CMK (cell line): ENCODE measurements around the gene GABRP.

Experiments used
- DNase-seq: peaks from one replicate; pipeline ENCODE4 v3.0.0-alpha.2; 2010; ENCODE audit warnings: low read depth

Gene GABRP

DNA sequence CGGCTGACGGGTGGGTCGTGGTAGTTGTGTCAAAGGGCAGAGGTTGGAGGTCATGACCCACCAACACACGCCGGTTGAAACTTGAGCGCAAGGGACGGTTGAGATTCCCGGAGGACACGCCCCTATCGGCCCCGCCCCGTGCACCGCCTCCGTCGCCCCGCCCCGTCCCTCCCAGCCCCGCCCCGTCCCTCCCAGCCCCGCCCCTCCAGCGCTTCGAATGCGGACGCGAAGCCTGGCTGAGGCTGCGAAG, 78.1 kb downstream of the GABRP start:
- DNase-seq = no peak

DNA sequence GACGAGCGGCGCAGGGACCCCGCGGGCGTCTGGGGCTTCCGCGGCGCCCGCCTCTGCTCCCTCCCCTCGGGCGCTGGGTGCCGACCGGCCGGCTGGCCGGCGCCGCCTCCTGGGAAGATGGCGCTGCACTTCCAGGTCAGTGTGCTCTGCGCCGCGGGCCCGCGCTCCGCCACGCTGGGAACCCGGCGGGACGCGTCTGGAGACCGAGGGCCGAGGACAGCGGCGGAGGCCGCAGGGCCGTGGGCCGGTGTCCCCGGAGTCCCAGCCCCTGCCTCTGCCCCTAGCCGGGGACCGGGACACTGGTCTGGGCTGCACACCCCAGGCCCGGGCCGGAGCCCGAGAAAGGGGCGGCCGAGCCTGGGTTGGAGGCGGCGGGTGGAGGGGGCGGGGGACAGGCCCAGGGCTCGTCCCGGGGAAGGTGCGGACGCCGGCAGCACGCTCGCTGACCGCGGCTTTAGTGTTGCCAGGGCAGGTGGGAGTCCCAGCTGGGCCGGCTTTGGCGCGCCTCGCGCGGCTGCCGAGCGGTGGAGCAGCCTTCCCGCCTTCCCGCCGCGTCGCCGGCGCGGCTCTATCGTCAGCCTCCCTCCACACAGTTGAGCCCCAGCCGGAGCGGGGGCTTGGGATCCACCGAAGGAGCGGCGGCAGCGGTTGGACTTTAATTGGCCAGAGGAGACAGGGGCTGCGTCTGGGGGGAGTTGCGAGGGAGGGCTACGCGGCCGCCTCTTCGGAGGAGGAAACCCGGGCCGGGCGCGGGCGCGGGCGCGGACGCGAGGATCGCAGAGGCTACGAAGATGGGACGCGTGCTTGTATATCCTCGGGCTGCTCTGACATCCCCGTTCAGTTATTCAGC, 78.6 kb downstream of the GABRP start, which contains the start of gene RANBP17:
Gene RANBP17, plus strand, starts transcription at position 102 of the 850 bp plus-strand sequence.
- DNase-seq = peak; percentile 17

DNA sequence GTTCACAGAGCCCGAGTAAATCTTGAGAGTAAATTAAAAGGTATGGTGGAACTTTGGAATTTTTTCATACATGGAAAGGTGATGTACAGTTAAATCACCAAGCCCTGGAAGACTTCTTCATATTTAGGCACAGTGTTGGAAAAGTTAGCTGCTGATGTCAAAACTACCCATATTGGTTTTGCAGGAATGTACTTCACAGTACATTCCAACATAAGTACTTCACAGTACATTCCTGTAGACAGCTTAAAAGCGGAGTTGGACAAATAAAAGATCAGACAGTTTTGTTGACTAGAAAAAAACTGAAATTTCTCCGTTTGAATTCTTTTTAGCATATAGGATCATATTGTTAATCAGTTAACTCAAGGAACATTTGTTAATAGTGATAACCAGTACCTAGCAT, 80.1 kb downstream of the GABRP start:
- no peak for DNase-seq
